Liver (tissue), 3 donors: ENCODE results near the gene TMEM19.

Source experiments
- CTCF ChIP-seq: fragments of 150-350 bp; IDR thresholded peaks from 2 replicates; pipeline ENCODE4 v1.5.1; 2017; ENCODE audit warnings: improper control_type of control experiment, low read depth, low read length; ENCODE audit not compliant: missing input control
- EGR1 ChIP-seq, 2 donors: IDR thresholded peaks; 2 replicates each; pipeline ENCODE4 v1.6.1; 2016 to 2018; ENCODE audit warnings: antibody characterized with exemption in 2 of 2, low read depth in 2 of 2
- HNF4A ChIP-seq, 2 donors: conservative IDR thresholded peaks; 2 replicates each; pipeline ENCODE4 v1.6.1; 2016; ENCODE audit warnings: antibody characterized with exemption in 2 of 2, mild to moderate bottlenecking in 2 of 2
- JUND ChIP-seq, 2 donors: IDR thresholded peaks; 2 replicates each; pipeline ENCODE4 v1.6.1; 2016; ENCODE audit warnings: antibody characterized with exemption in 2 of 2
- MAX ChIP-seq: IDR thresholded peaks from 2 replicates; pipeline ENCODE4 v1.6.1; 2016; ENCODE audit warnings: antibody characterized with exemption
- RAD21 ChIP-seq, 2 donors: IDR thresholded peaks; 2 replicates each; pipeline ENCODE4 v1.6.1; 2016; ENCODE audit warnings: antibody characterized with exemption in 2 of 2, mild to moderate bottlenecking in 2 of 2
- RXRA ChIP-seq, 2 donors: IDR thresholded peaks; 2 replicates each; pipeline ENCODE4 v1.6.1; 2017 to 2018; ENCODE audit warnings: antibody characterized with exemption in 2 of 2, mild to moderate bottlenecking in 1 of 2
- SP1 ChIP-seq: IDR thresholded peaks from 2 replicates; pipeline ENCODE4 v1.6.1; 2018; ENCODE audit warnings: antibody characterized with exemption, mild to moderate bottlenecking
- TAF1 ChIP-seq: conservative IDR thresholded peaks from 2 replicates; pipeline ENCODE4 v1.6.1; 2016; ENCODE audit warnings: antibody characterized with exemption, mild to moderate bottlenecking
- TF ChIP-seq, protein P1 (sequence below): IDR thresholded peaks from 2 replicates; pipeline ENCODE4 v1.6.1; 2016; ENCODE audit warnings: antibody characterized with exemption, mild to moderate bottlenecking
- TF ChIP-seq, protein P2 (sequence below): IDR thresholded peaks from 2 replicates; pipeline ENCODE4 v1.6.1; 2016; ENCODE audit warnings: antibody characterized with exemption
- donor health status: healthy.
- donor health status: healthy.

DNA sequence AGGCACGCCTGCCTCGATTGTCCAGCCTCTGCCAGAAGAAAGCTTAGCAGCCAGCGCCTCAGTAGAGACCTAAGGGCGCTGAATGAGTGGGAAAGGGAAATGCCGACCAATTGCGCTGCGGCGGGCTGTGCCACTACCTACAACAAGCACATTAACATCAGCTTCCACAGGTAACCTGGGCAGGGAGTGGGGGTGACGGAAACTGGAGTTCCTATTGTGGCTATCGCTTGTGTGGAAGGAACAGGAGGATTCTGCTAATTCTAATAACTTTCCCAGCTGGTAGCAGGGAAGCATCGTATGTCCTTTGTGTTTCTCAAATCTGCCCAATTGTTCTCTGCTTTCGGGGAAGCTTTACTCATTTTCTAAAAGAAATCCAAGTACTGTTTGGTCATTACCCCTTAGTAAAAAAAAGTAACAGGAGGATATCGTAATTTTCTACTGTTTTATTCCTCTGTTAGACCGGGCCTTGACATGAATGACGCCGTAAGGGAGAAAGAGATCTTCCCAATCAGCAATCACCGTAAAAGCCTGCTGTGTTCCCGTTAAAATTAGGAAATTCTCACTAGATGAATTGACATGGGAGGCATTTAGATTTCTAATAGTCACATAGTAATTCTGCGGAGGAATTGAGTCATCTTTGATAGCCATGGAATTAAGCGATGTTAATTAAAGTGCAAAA, 21.3 kb upstream of the TMEM19 start:
- TF ChIP-seq CTCF: no peak
- no peak for TF ChIP-seq HNF4A (conservative IDR thresholded peaks at IDR 0.05)
- TF ChIP-seq SP1: no peak
- TF ChIP-seq RXRA (IDR thresholded peaks at IDR 0.05): no peak
- no peak for TF ChIP-seq MAX
- TF ChIP-seq, protein P1, sequence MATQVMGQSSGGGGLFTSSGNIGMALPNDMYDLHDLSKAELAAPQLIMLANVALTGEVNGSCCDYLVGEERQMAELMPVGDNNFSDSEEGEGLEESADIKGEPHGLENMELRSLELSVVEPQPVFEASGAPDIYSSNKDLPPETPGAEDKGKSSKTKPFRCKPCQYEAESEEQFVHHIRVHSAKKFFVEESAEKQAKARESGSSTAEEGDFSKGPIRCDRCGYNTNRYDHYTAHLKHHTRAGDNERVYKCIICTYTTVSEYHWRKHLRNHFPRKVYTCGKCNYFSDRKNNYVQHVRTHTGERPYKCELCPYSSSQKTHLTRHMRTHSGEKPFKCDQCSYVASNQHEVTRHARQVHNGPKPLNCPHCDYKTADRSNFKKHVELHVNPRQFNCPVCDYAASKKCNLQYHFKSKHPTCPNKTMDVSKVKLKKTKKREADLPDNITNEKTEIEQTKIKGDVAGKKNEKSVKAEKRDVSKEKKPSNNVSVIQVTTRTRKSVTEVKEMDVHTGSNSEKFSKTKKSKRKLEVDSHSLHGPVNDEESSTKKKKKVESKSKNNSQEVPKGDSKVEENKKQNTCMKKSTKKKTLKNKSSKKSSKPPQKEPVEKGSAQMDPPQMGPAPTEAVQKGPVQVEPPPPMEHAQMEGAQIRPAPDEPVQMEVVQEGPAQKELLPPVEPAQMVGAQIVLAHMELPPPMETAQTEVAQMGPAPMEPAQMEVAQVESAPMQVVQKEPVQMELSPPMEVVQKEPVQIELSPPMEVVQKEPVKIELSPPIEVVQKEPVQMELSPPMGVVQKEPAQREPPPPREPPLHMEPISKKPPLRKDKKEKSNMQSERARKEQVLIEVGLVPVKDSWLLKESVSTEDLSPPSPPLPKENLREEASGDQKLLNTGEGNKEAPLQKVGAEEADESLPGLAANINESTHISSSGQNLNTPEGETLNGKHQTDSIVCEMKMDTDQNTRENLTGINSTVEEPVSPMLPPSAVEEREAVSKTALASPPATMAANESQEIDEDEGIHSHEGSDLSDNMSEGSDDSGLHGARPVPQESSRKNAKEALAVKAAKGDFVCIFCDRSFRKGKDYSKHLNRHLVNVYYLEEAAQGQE: no peak
- no peak for TF ChIP-seq JUND (IDR thresholded peaks at IDR 0.05)
- TF ChIP-seq, protein P2, sequence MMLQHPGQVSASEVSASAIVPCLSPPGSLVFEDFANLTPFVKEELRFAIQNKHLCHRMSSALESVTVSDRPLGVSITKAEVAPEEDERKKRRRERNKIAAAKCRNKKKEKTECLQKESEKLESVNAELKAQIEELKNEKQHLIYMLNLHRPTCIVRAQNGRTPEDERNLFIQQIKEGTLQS: no peak
- no peak for TF ChIP-seq TAF1
- no peak for TF ChIP-seq RAD21 (IDR thresholded peaks at IDR 0.05)
- no peak for TF ChIP-seq EGR1 (IDR thresholded peaks at IDR 0.05; ENCODE audit: low read depth in 2 of 2)
